Panc1 (cell line): ENCODE measurements around the gene OGA. TPM values are rescaled to one million over a fixed set of nuclear protein-coding genes. Genes with fewer than 3 reads are reported as not detected.

Source experiments
- ATAC-seq: fragments of 200-7000 bp; cut with Tn5 transposase; 2 replicates; pipeline ENCODE4 v1.9.1; 2020; ENCODE audit warnings: mild to moderate bottlenecking, moderate library complexity
- BruUV-seq: library from RNA; stranded (reverse); fragments of 400-500 nt; replicated peaks from 2 replicates; lab custom pipeline; 2021; lab: Mats Ljungman, UMichigan
- CTCF ChIA-PET: fragments of 300-600 bp; sonication (Branson Sonifier 250); formaldehyde crosslinking; loops from one replicate; lab custom pipeline; 2022; ENCODE audit warnings: antibody characterized with exemption; lab: Charles Lee
- POLR2A ChIA-PET: fragments of 300-600 bp; sonication (Branson Sonifier 250); formaldehyde crosslinking; loops from one replicate; lab custom pipeline; 2022; ENCODE audit warnings: antibody characterized with exemption; lab: Charles Lee
- DNase-seq: peaks from one replicate; pipeline ENCODE4 v3.0.0-alpha.2; 2010; ENCODE audit warnings: low read depth, low spot score
- H3K27ac ChIP-seq: 2 replicates; pipeline ENCODE4 v1.5.1; 2011; ENCODE audit warnings: mild to moderate bottlenecking, low read length, inconsistent platforms
- H3K27me3 ChIP-seq: fragments of 200-500 bp; sonication (Bioruptor generic); 2 replicates; pipeline ENCODE4 v1.6.0; 2014; ENCODE audit warnings: low read length, inconsistent platforms; ENCODE audit not compliant: control insufficient read depth, insufficient read depth
- H3K36me3 ChIP-seq: fragments of 200-500 bp; sonication (Bioruptor generic); 2 replicates; pipeline ENCODE4 v1.5.1; 2014; ENCODE audit warnings: inconsistent platforms, mild to moderate bottlenecking, low read length, moderate library complexity; ENCODE audit not compliant: control insufficient read depth, insufficient read depth
- H3K4me1 ChIP-seq: 2 replicates; pipeline ENCODE4 v1.5.1; 2011; ENCODE audit warnings: inconsistent platforms, mild to moderate bottlenecking, low read length, moderate library complexity; ENCODE audit not compliant: control insufficient read depth, insufficient read depth
- H3K4me3 ChIP-seq, 2 experiments: 2 replicates each; pipeline ENCODE4 v1.5.1; 2011 to 2012; ENCODE audit warnings: low read depth in 2 of 2, low read length in 2 of 2, mild to moderate bottlenecking in 2 of 2, inconsistent platforms in 1 of 2, moderate library complexity in 1 of 2
- H3K9me3 ChIP-seq: fragments of 200-500 bp; sonication (Bioruptor generic); 2 replicates; pipeline ENCODE4 v1.5.1; 2014; ENCODE audit warnings: low read depth, mild to moderate bottlenecking, inconsistent platforms, low read length, moderate library complexity; ENCODE audit not compliant: control insufficient read depth, insufficient read depth
- CTCF ChIP-seq: fragments of 450-650 bp; IDR thresholded peaks from 2 replicates; pipeline ENCODE4 v1.5.1; 2017; ENCODE audit warnings: mild to moderate bottlenecking
- POLR2AphosphoS5 ChIP-seq: IDR thresholded peaks from 2 replicates; pipeline ENCODE4 v1.6.1; 2012; ENCODE audit warnings: mild to moderate bottlenecking, low read depth, low read length, moderate library complexity
- REST ChIP-seq, 2 experiments: IDR thresholded peaks; 2 replicates each; pipeline ENCODE4 v1.6.1; 2011 to 2012; ENCODE audit warnings: low read depth in 2 of 2, control low read depth in 1 of 2, low read length in 1 of 2, mild to moderate bottlenecking in 1 of 2, moderate library complexity in 1 of 2; ENCODE audit not compliant: insufficient read depth in 1 of 2
- SIN3A ChIP-seq: IDR thresholded peaks from 2 replicates; pipeline ENCODE4 v1.6.1; 2012; ENCODE audit warnings: low read depth, mild to moderate bottlenecking, low read length, moderate library complexity, borderline replicate concordance; ENCODE audit not compliant: insufficient read depth
- TCF7L2 ChIP-seq: IDR thresholded peaks from 2 replicates; pipeline ENCODE4 v1.6.1; 2011; ENCODE audit warnings: mild to moderate bottlenecking, low read depth, low read length, inconsistent platforms
- in situ Hi-C: cut with HindIII; loops from 2 replicates; pipeline ENCODE4 v1.10.0; 2016; ENCODE audit warnings: low sequenced_read_pairs, low pct_unique_long_range_greater_than_20kb
- intact Hi-C: fragments of 100-400 bp; cut with micrococcal nuclease; formaldehyde crosslinking; loops from one replicate; pipeline ENCODE4 v1.10.0; 2022; ENCODE audit not compliant: unreplicated experiment
- total RNA-seq: library from RNA; stranded (reverse); gene quantifications from one replicate; pipeline ENCODE4 v1.2.1, GENCODE V29; 2021; ENCODE audit not compliant: unreplicated experiment

OGA gene
- total RNA-seq, 1 experiment from 2014 or later = 117 TPM

GRCh38 chr10:101817337-101818118 lies 716 bp downstream of the OGA start:
- peak; percentile 64 for ATAC-seq
- in situ Hi-C loops = no loop called here

More at GRCh38 chr10:101817337-101818118, 716 bp downstream of the OGA start:
- no TSS peak for BruUV-seq
- peak overlapping the region; percentile 84 to 98 for H3K4me3 ChIP-seq
- intact Hi-C loops = no loop called here
- TF ChIP-seq REST (IDR thresholded peaks at IDR 0.05; ENCODE audit: insufficient read depth in 1 of 2, low read depth in 2 of 2, low read length in 1 of 2) = no peak
- peak; percentile 74; the same call in 1 of the 2 replicates for TF ChIP-seq SIN3A
- no peak for TF ChIP-seq CTCF
- TF ChIP-seq TCF7L2 = no peak
- peak; percentile 86 for TF ChIP-seq POLR2AphosphoS5
- H3K36me3 ChIP-seq = peaks cover 23% of the 10 kb centered on the region
- ChIA-PET CTCF (interaction anchor here (1.0 to 1.6 kb wide), 2 partner anchors 36 to 192 kb away, joined by 3 to 6 read pairs; no protein-coding TSS in a partner anchor), POLR2A (interaction anchor here (0.6 to 0.7 kb wide), 4 partner anchors 11 to 727 kb away, joined by 6 to 11 read pairs (median 6); no protein-coding TSS in a partner anchor)
- DNase-seq = no peak
- no peaks in the 10 kb centered on the region for H3K9me3 ChIP-seq
- H3K4me1 ChIP-seq = peaks cover 15% of the 10 kb centered on the region
- H3K27me3 ChIP-seq = no peaks in the 10 kb centered on the region
- peak overlapping the region; percentile 88 for H3K27ac ChIP-seq
